HEK293T (cell line): ENCODE data around the gene ZNF223.

Source experiments
- CTCF ChIA-PET: fragments of 350-600 bp; formaldehyde crosslinking; extraction: SDS; loops from one replicate; lab custom pipeline; 2021; ENCODE audit warnings: antibody characterized with exemption, inconsistent platforms; lab: Yijun Ruan, JAX
- POLR2A ChIA-PET: fragments of 350-600 bp; formaldehyde crosslinking; extraction: SDS; loops from one replicate; lab custom pipeline; 2020; ENCODE audit warnings: antibody characterized with exemption, inconsistent platforms; lab: Yijun Ruan, JAX
- DNase-seq: peaks from one replicate; pipeline ENCODE4 v3.0.0; 2012; ENCODE audit warnings: mixed read lengths; ENCODE audit errors: extremely low spot score
- ARNT ChIP-seq: fragments of 450-650 bp; IDR thresholded peaks from 2 replicates; pipeline ENCODE4 v1.6.1; 2017; ENCODE audit warnings: mild to moderate bottlenecking
- BHLHE40 ChIP-seq: fragments of 450-650 bp; IDR thresholded peaks from 2 replicates; pipeline ENCODE4 v1.6.1; 2016; ENCODE audit warnings: mild to moderate bottlenecking, moderate library complexity, borderline replicate concordance
- CTBP1 ChIP-seq: fragments of 450-650 bp; IDR thresholded peaks from 2 replicates; pipeline ENCODE4 v1.6.1; 2016; ENCODE audit warnings: borderline replicate concordance
- ELF4 ChIP-seq: fragments of 450-650 bp; IDR thresholded peaks from 2 replicates; pipeline ENCODE4 v1.6.1; 2017; ENCODE audit warnings: antibody characterized with exemption
- FOXA1 ChIP-seq: fragments of 450-650 bp; IDR thresholded peaks from 2 replicates; pipeline ENCODE4 v1.6.1; 2016; ENCODE audit warnings: mild to moderate bottlenecking
- FOXK2 ChIP-seq: fragments of 450-650 bp; IDR thresholded peaks from 2 replicates; pipeline ENCODE4 v1.6.1; 2016; ENCODE audit warnings: mild to moderate bottlenecking
- FOXM1 ChIP-seq: fragments of 450-650 bp; IDR thresholded peaks from 2 replicates; pipeline ENCODE4 v1.6.1; 2017; ENCODE audit warnings: mild to moderate bottlenecking, borderline replicate concordance
- HDGF ChIP-seq: fragments of 450-650 bp; IDR thresholded peaks from 2 replicates; pipeline ENCODE4 v1.6.1; 2017; ENCODE audit warnings: antibody characterized with exemption, borderline replicate concordance
- L3MBTL2 ChIP-seq: fragments of 450-650 bp; conservative IDR thresholded peaks from 2 replicates; pipeline ENCODE4 v1.6.1; 2016; ENCODE audit warnings: mild to moderate bottlenecking
- LEF1 ChIP-seq: fragments of 450-650 bp; IDR thresholded peaks from 2 replicates; pipeline ENCODE4 v1.6.1; 2017; ENCODE audit warnings: mild to moderate bottlenecking, borderline replicate concordance
- NFRKB ChIP-seq: fragments of 450-650 bp; IDR thresholded peaks from 2 replicates; pipeline ENCODE4 v1.6.1; 2016; ENCODE audit warnings: mild to moderate bottlenecking, moderate library complexity
- PKNOX1 ChIP-seq: fragments of 450-650 bp; IDR thresholded peaks from 2 replicates; pipeline ENCODE4 v1.6.1; 2016
- SP1 ChIP-seq: fragments of 450-650 bp; IDR thresholded peaks from 2 replicates; pipeline ENCODE4 v1.6.1; 2017
- SUZ12 ChIP-seq: fragments of 450-650 bp; IDR thresholded peaks from 2 replicates; pipeline ENCODE4 v1.6.1; 2016; ENCODE audit warnings: mild to moderate bottlenecking
- TARDBP ChIP-seq: fragments of 450-650 bp; IDR thresholded peaks from 2 replicates; pipeline ENCODE4 v1.6.1; 2016
- ZNF384 ChIP-seq: fragments of 450-650 bp; IDR thresholded peaks from 2 replicates; pipeline ENCODE4 v1.6.1; 2016

The ZNF223 gene

GRCh38 chr19:44032001-44032610 lies 19.7 kb upstream of the ZNF223 start:
- no peak for TF ChIP-seq FOXK2
- no peak for TF ChIP-seq FOXA1
- TF ChIP-seq SUZ12: no peak
- TF ChIP-seq PKNOX1: no peak
- ChIA-PET CTCF (no interaction called here), POLR2A (no interaction called here)
- DNase-seq: no peak

GRCh38 chr19:44042147-44042546 lies 9.7 kb upstream of the ZNF223 start:
- ChIA-PET CTCF (no interaction called here), POLR2A (no interaction called here)
- TF ChIP-seq FOXK2: no peak
- TF ChIP-seq LEF1: no peak
- TF ChIP-seq FOXA1: no peak
- TF ChIP-seq TARDBP: no peak
- TF ChIP-seq ELF4: no peak
- no peak for TF ChIP-seq HDGF
- no peak for DNase-seq

- ChIA-PET CTCF (interaction anchor here (0.6 kb wide), 1 partner anchor 86 kb away, joined by 6 read pairs; no protein-coding TSS in a partner anchor), POLR2A (interaction anchor here (0.6 to 1.5 kb wide), 6 partner anchors 25 to 156 kb away, joined by 3 to 5 read pairs (median 3); partner anchors contain the start of genes ZNF221, ZNF222 and ZNF224)
- DNase-seq: no peak
- TF ChIP-seq BHLHE40 (no peak), PKNOX1 (peak; percentile 39; the same call in 1 of the 2 replicates), SUZ12 (no peak), TARDBP (no peak), ZNF384 (no peak), HDGF (no peak), SP1 (no peak)
Measured at GRCh38 chr19:44050740-44051649, 841 bp upstream of the ZNF223 start.

GRCh38 chr19:44055870-44056269 lies 4.0 kb downstream of the ZNF223 start:
- DNase-seq: no peak
- TF ChIP-seq NFRKB (no peak), L3MBTL2 (no peak), PKNOX1 (no peak), LEF1 (no peak)
- POLR2A ChIA-PET: no interaction called here
- CTCF ChIA-PET: no interaction called here

- ChIA-PET CTCF (no interaction called here), POLR2A (no interaction called here)
- no peak for DNase-seq
- TF ChIP-seq FOXA1 (no peak), LEF1 (no peak), SUZ12 (no peak), L3MBTL2 (no peak), FOXK2 (no peak), PKNOX1 (no peak), FOXM1 (no peak), ELF4 (no peak), ZNF384 (no peak), HDGF (no peak), TARDBP (no peak)
Measured at GRCh38 chr19:44059229-44059628, 7.4 kb downstream of the ZNF223 start.

- DNase-seq: no peak
- TF ChIP-seq FOXA1 (no peak), ELF4 (no peak), HDGF (no peak), LEF1 (no peak), ARNT (no peak), FOXK2 (no peak), TARDBP (no peak), PKNOX1 (no peak), CTBP1 (no peak), NFRKB (no peak), ZNF384 (no peak), BHLHE40 (no peak), SUZ12 (no peak), L3MBTL2 (no peak), FOXM1 (no peak), SP1 (no peak)
- POLR2A ChIA-PET: no interaction called here
- CTCF ChIA-PET: no interaction called here
Measured at GRCh38 chr19:44061038-44061437, 9.2 kb downstream of the ZNF223 start.
